NB4 (cell line): ENCODE results near the gene ZNF276.
"Not testable (repeated sequence)": the region's sequence is repeated elsewhere in the genome, so short reads cannot be mapped to it uniquely, and the experiment has no call there.

Source experiments
- DNase-seq: peaks from one replicate; pipeline ENCODE4 v3.0.0; 2010; ENCODE audit warnings: low read depth
- H3K4me3 ChIP-seq: one replicate; pipeline ENCODE4 v1.5.1; 2011; ENCODE audit warnings: mild to moderate bottlenecking, low read depth, low read length, moderate library complexity
- CTCF ChIP-seq: IDR thresholded peaks from one replicate; pipeline ENCODE4 v1.5.1; 2012; ENCODE audit warnings: low read depth, low read length
- MAX ChIP-seq: IDR thresholded peaks from 2 replicates; pipeline ENCODE4 v1.6.1; 2011; ENCODE audit warnings: low read depth, low read length
- MYC ChIP-seq: IDR thresholded peaks from 2 replicates; pipeline ENCODE4 v1.6.1; 2011; ENCODE audit warnings: low read depth, low read length
- POLR2A ChIP-seq: IDR thresholded peaks from 2 replicates; pipeline ENCODE4 v1.6.1; 2011; ENCODE audit warnings: mild to moderate bottlenecking; ENCODE audit not compliant: insufficient read length; ENCODE audit errors: extremely low read depth

Gene ZNF276

GRCh38 chr16:89687092-89687940, 34.0 kb upstream of the ZNF276 start:
- TF ChIP-seq CTCF (no peak), MAX (peak; percentile 93), MYC (no peak; the same call in 1 of the 2 replicates), POLR2A (no peak)
- H3K4me3 ChIP-seq = peak overlapping the region; percentile 89
- DNase-seq = no peak

GRCh38 chr16:89688395-89688794, 32.9 kb upstream of the ZNF276 start:
- H3K4me3 ChIP-seq = no peak overlapping the region
- TF ChIP-seq CTCF = no peak
- TF ChIP-seq MYC = no peak
- no peak for TF ChIP-seq POLR2A
- no peak for TF ChIP-seq MAX
- no peak for DNase-seq

GRCh38 chr16:89689142-89689541, 32.2 kb upstream of the ZNF276 start:
- H3K4me3 ChIP-seq = no peak overlapping the region
- no peak for TF ChIP-seq MYC
- no peak for TF ChIP-seq MAX
- no peak for TF ChIP-seq CTCF
- DNase-seq = no peak

- not testable (repeated sequence) for H3K4me3 ChIP-seq, DNase-seq
Observed at GRCh38 chr16:89689621-89690020, 31.7 kb upstream of the ZNF276 start.

- TF ChIP-seq MYC (no peak), MAX (no peak), CTCF (no peak), POLR2A (no peak)
- H3K4me3 ChIP-seq = no peak overlapping the region
- DNase-seq = no peak
Observed at GRCh38 chr16:89690392-89690901, 30.9 kb upstream of the ZNF276 start.

GRCh38 chr16:89691231-89691985, 29.9 kb upstream of the ZNF276 start:
- H3K4me3 ChIP-seq = no peak overlapping the region
- DNase-seq = no peak
- TF ChIP-seq CTCF (no peak), MYC (no peak), MAX (no peak), POLR2A (no peak)
